Naive thymus-derived CD4-positive, alpha-beta T cell (primary cell): ENCODE results near the gene TSHZ3. TPM values are rescaled to one million over a fixed set of nuclear protein-coding genes. Genes with fewer than 3 reads are reported as not detected.

ENCODE experiments used
- ATAC-seq: fragments of 150-1000 bp; cut with Tn5 transposase; 2 replicates; pipeline ENCODE4 v1.10.0; 2021; ENCODE audit warnings: mild to moderate bottlenecking, moderate library complexity
- CTCF ChIA-PET: fragments of 350-600 bp; sonication (Branson Sonifier 250); formaldehyde crosslinking; loops from one replicate; lab custom pipeline; 2021; ENCODE audit warnings: antibody characterized with exemption; lab: Charles Lee
- POLR2A ChIA-PET: fragments of 350-600 bp; sonication (Branson Sonifier 250); formaldehyde crosslinking; loops from one replicate; lab custom pipeline; 2021; ENCODE audit warnings: antibody characterized with exemption, inconsistent platforms; lab: Charles Lee
- DNase-seq, 9 donors: peaks; one replicate each; pipeline versions ENCODE4 v3.0.0 to v3.0.0-alpha.2; 2020 to 2022; ENCODE audit warnings: mixed read lengths in 1 of 9
- H3K27ac ChIP-seq: one replicate; pipeline ENCODE4 v1.7.0; 2013; ENCODE audit warnings: mild to moderate bottlenecking, low read depth, low read length, moderate library complexity
- H3K27me3 ChIP-seq, 2 donors: one replicate each; pipeline ENCODE4 v1.7.0; 2013; ENCODE audit warnings: low read length in 2 of 2, mild to moderate bottlenecking in 2 of 2, moderate library complexity in 2 of 2; ENCODE audit not compliant: control insufficient read depth in 2 of 2, insufficient read depth in 2 of 2
- H3K36me3 ChIP-seq, 3 experiments: 1 replicate in 2 of 3; 2 replicates in 1 of 3; pipeline ENCODE4 v1.7.0; 2013; ENCODE audit warnings: low read length in 3 of 3, mild to moderate bottlenecking in 3 of 3, moderate library complexity in 1 of 3; ENCODE audit not compliant: insufficient read depth in 3 of 3, control insufficient read depth in 2 of 3
- H3K4me1 ChIP-seq, 2 donors: one replicate each; pipeline ENCODE4 v1.7.0; 2013; ENCODE audit warnings: low read length in 2 of 2, mild to moderate bottlenecking in 2 of 2, moderate library complexity in 1 of 2; ENCODE audit not compliant: control insufficient read depth in 2 of 2, insufficient read depth in 2 of 2
- H3K4me3 ChIP-seq: 2 replicates; pipeline ENCODE4 v1.7.0; 2013; ENCODE audit warnings: mild to moderate bottlenecking, low read length
- H3K9me3 ChIP-seq, 3 experiments: 1 replicate in 2 of 3; 2 replicates in 1 of 3; pipeline ENCODE4 v1.7.0; 2013; ENCODE audit warnings: low read length in 3 of 3; ENCODE audit not compliant: control insufficient read depth in 2 of 3
- H3K27ac Mint-ChIP-seq, 9 donors: one replicate each; pipeline ENCODE4 v1.8.0; 2020 to 2022; ENCODE audit warnings: mixed read lengths in 9 of 9, mild to moderate bottlenecking in 8 of 9, moderate library complexity in 5 of 9, inconsistent platforms in 2 of 9
- H3K27me3 Mint-ChIP-seq, 5 donors: one replicate each; pipeline ENCODE4 v1.8.0; 2021 to 2022; ENCODE audit warnings: mixed read lengths in 5 of 5, mild to moderate bottlenecking in 1 of 5
- H3K36me3 Mint-ChIP-seq, 5 donors: one replicate each; pipeline ENCODE4 v1.8.0; 2020 to 2022; ENCODE audit warnings: mixed read lengths in 5 of 5, mild to moderate bottlenecking in 3 of 5, inconsistent platforms in 1 of 5
- H3K4me1 Mint-ChIP-seq, 7 donors: one replicate each; pipeline ENCODE4 v1.8.0; 2020 to 2022; ENCODE audit warnings: mixed read lengths in 7 of 7, mild to moderate bottlenecking in 3 of 7, inconsistent platforms in 1 of 7
- H3K4me3 Mint-ChIP-seq, 10 donors: one replicate each; pipeline ENCODE4 v1.8.0; 2020 to 2022; ENCODE audit warnings: mild to moderate bottlenecking in 10 of 10, mixed read lengths in 10 of 10, moderate library complexity in 6 of 10, inconsistent platforms in 2 of 10
- H3K9me3 Mint-ChIP-seq, 11 donors: one replicate each; pipeline ENCODE4 v1.8.0; 2020 to 2022; ENCODE audit warnings: mixed read lengths in 11 of 11, mild to moderate bottlenecking in 4 of 11, inconsistent platforms in 1 of 11, moderate library complexity in 1 of 11
- intact Hi-C, 2 donors: fragments of 100-400 bp; cut with micrococcal nuclease; formaldehyde crosslinking; loops; one replicate each; pipeline ENCODE4 v1.15.1; 2023
- polyA plus RNA-seq, 2 donors: library from polyadenylated mRNA; unstranded; fragments of 300-500 nt; fragmentation: Illumina TruSeq; gene quantifications; one replicate each; pipeline ENCODE4 v1.2.3, GENCODE V29; 2021
- total RNA-seq, 6 experiments: library from RNA in 5 of 6; stranded (reverse) in 5 of 6; gene quantifications; 1 replicate in 5 of 6; 2 replicates in 1 of 6; pipeline ENCODE4 v1.2.3 and lab custom pipeline; 2021 to 2026

TSHZ3 gene
- 1 to 10 TPM in 2 of 5 experiments, under 1 TPM in 3; 0.08 to 6.0 (median 0.19) TPM for total RNA-seq
- under 1 TPM in 1 of 2 donors, not detected in 1; 0.21 TPM for polyA plus RNA-seq
- total RNA-seq (lab: John Stamatoyannopoulos, UW) = 0.40 reads per million

DNA sequence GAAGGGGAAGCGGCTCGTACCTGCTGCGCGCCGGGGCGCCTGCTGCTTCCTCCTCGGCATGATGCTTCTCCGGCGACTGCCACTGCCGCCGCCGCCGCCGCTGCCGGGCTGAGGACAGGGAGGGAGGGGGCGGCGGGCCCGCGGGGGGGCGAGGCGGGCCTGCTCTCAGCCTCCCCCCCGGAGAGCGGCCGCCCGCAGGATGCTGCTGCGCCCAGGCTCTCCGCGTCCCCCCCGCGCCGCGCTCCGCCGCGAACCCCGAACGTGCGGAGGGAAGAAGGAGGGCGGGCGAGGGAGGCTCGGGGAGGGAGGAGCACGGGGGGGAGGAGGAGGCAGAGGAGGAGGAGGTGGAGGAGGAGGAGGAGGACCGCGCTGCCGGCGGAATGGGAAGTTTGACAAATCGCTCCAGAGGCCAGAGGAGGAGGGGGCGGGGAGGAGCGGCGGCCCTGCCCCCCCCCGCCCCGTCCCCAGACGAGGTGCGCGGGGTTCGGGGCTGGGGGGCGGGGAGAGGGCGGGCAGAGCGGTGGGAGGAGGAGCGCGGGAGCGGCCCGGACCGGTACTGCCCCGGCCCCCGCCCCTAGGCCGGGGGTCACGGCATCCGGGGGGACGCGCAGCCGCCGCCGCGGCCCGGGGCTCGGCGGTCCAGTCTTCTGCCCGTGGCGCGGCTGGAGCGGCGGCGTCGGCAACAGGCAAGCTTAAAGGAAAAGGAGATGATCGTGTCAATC is at the start of gene TSHZ3:
Gene TSHZ3 (minus strand): TSS at position 277 of the 722 bp plus-strand sequence. CDS start 217 bp downstream, at position 60.
- peak within 1 kb of the TSS; percentile 57 for H3K4me3 ChIP-seq
- POLR2A ChIA-PET = no interaction called here
- peaks cover 51 to 75% (median 61%) of the 10 kb centered on the region in 5 donors for H3K27me3 Mint-ChIP-seq
- intact Hi-C loops = loop anchor here in 1 of 2 donors (1.0 kb wide), 1 partner anchor 9 kb away; no protein-coding TSS in a partner anchor
- peaks cover 19 to 22% of the 10 kb centered on the region in 2 donors for H3K4me1 ChIP-seq
- no peak within 1 kb of the TSS for H3K27ac ChIP-seq
- CTCF ChIA-PET = no interaction called here
- H3K9me3 Mint-ChIP-seq = no peaks in the 10 kb centered on the region
- peaks cover 28 to 40% (median 35%) of the 10 kb centered on the region in 7 donors for H3K4me1 Mint-ChIP-seq
- H3K4me3 Mint-ChIP-seq = peak within 1 kb of the TSS; percentile 71 to 93 (median 84)
- H3K36me3 ChIP-seq = no peaks in the 10 kb centered on the region
- no peaks in the 10 kb centered on the region for H3K9me3 ChIP-seq
- peaks cover 30 to 36% of the 10 kb centered on the region in 2 donors for H3K27me3 ChIP-seq
- ATAC-seq (peak; percentile 66), DNase-seq (peak in 6 of 9 donors; percentile 32 to 66 (median 46))
- H3K27ac Mint-ChIP-seq = peak within 1 kb of the TSS in 1 of 9 donors; percentile 23
- peaks cover 0 to 2% (median 0%) of the 10 kb centered on the region in 5 donors for H3K36me3 Mint-ChIP-seq

GRCh38 chr19:31397308-31397707 is 48.1 kb upstream of the TSHZ3 start:
- Mint-ChIP-seq H3K4me1 (peaks cover 0 to 4% (median 0%) of the 10 kb centered on the region in 7 donors), H3K27ac (no peak overlapping the region), H3K27me3 (peaks cover 0 to 20% (median 9%) of the 10 kb centered on the region in 5 donors), H3K4me3 (no peak overlapping the region), H3K9me3 (peaks cover 0 to 3% (median 0%) of the 10 kb centered on the region in 11 donors), H3K36me3 (no peaks in the 10 kb centered on the region)
- intact Hi-C loops = no loop called here
- ChIA-PET CTCF (no interaction called here), POLR2A (no interaction called here)
- Histone ChIP-seq H3K27me3 (no peaks in the 10 kb centered on the region), H3K36me3 (no peaks in the 10 kb centered on the region), H3K4me3 (no peak overlapping the region), H3K27ac (no peak overlapping the region), H3K9me3 (no peaks in the 10 kb centered on the region), H3K4me1 (no peaks in the 10 kb centered on the region)
- DNase-seq = no peak
- no peak for ATAC-seq

DNA sequence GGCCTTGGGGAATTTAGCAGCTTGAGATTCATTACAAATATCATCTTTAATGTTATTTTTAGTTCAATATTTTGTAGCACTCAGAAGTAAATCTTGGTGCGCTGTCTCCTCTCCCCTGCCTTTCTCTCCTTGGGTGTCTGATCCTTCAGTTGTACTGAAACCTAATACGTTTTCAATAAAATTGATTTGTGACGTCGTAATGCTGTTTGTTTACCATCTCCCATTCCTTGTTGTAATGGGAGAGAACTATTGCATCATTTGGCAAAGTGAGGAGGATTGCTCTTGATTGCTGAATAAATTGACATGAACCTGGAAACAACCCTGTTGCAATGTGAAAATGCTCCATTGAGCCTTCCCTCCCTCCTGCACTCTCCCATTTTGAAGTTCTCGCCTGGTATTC is 43.2 kb upstream of the TSHZ3 start:
- Mint-ChIP-seq H3K4me1 (peaks cover 0 to 2% (median 0%) of the 10 kb centered on the region in 7 donors), H3K9me3 (peaks cover 0 to 2% (median 0%) of the 10 kb centered on the region in 11 donors), H3K4me3 (no peak overlapping the region), H3K36me3 (no peaks in the 10 kb centered on the region), H3K27me3 (peaks cover 0 to 22% (median 15%) of the 10 kb centered on the region in 5 donors), H3K27ac (no peak overlapping the region)
- POLR2A ChIA-PET = no interaction called here
- intact Hi-C loops = no loop called here
- no peak for DNase-seq
- no peak for ATAC-seq
- no peaks in the 10 kb centered on the region for H3K4me1 ChIP-seq
- no peaks in the 10 kb centered on the region for H3K9me3 ChIP-seq
- CTCF ChIA-PET = no interaction called here
- H3K27ac ChIP-seq = no peak overlapping the region
- no peak overlapping the region for H3K4me3 ChIP-seq
- no peaks in the 10 kb centered on the region for H3K27me3 ChIP-seq
- H3K36me3 ChIP-seq = no peaks in the 10 kb centered on the region

- H3K9me3 ChIP-seq = no peaks in the 10 kb centered on the region
- Mint-ChIP-seq H3K4me1 (peaks cover 0 to 2% (median 0%) of the 10 kb centered on the region in 7 donors), H3K9me3 (peaks cover 0 to 2% (median 0%) of the 10 kb centered on the region in 11 donors), H3K27ac (no peak overlapping the region), H3K4me3 (no peak overlapping the region), H3K27me3 (peaks cover 0 to 26% (median 15%) of the 10 kb centered on the region in 5 donors), H3K36me3 (no peaks in the 10 kb centered on the region)
- H3K27me3 ChIP-seq = no peaks in the 10 kb centered on the region
- H3K4me3 ChIP-seq = no peak overlapping the region
- H3K36me3 ChIP-seq = no peaks in the 10 kb centered on the region
- H3K4me1 ChIP-seq = no peaks in the 10 kb centered on the region
- ChIA-PET CTCF (no interaction called here), POLR2A (no interaction called here)
- H3K27ac ChIP-seq = no peak overlapping the region
- intact Hi-C loops = no loop called here
- ATAC-seq (no peak), DNase-seq (no peak)
These were observed 42.3 kb upstream of the TSHZ3 start for GRCh38 chr19:31391518-31391917.

GRCh38 chr19:31390711-31391110 is 41.5 kb upstream of the TSHZ3 start:
- DNase-seq = no peak
- H3K9me3 Mint-ChIP-seq = peaks cover 0 to 2% (median 0%) of the 10 kb centered on the region in 11 donors
- peaks cover 0 to 2% (median 0%) of the 10 kb centered on the region in 7 donors for H3K4me1 Mint-ChIP-seq
- no peaks in the 10 kb centered on the region for H3K27me3 ChIP-seq
- H3K4me1 ChIP-seq = no peaks in the 10 kb centered on the region
- H3K4me3 Mint-ChIP-seq = no peak overlapping the region
- no peak for ATAC-seq
- peaks cover 3 to 26% (median 13%) of the 10 kb centered on the region in 5 donors for H3K27me3 Mint-ChIP-seq
- ChIA-PET POLR2A (no interaction called here), CTCF (no interaction called here)
- no peak overlapping the region for H3K4me3 ChIP-seq
- H3K36me3 Mint-ChIP-seq = no peaks in the 10 kb centered on the region
- intact Hi-C loops = no loop called here
- H3K27ac ChIP-seq = no peak overlapping the region
- H3K36me3 ChIP-seq = no peaks in the 10 kb centered on the region
- no peak overlapping the region for H3K27ac Mint-ChIP-seq
- no peaks in the 10 kb centered on the region for H3K9me3 ChIP-seq

DNA sequence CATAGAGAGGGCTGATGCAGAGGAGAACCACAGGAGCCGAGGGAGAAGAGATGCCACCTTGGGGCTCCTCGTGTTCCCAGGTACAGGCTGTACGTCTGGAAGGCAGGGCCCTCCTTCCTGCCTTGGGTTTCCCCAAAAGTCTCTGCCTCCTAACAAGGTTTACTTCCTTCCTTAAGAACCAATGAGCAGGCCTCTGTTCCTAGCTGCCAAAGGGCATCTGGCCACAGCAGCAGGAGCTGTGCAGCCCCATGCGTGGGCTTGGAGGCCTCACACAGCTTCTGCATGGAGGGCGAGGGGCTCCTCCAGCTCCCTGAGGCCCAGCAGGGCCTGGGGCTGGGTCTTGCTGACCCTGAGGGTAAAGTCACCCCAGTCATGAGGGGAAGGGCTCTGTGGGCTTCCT is 40.6 kb upstream of the TSHZ3 start:
- peaks cover 3 to 26% (median 5%) of the 10 kb centered on the region in 5 donors for H3K27me3 Mint-ChIP-seq
- H3K36me3 Mint-ChIP-seq = no peaks in the 10 kb centered on the region
- H3K27me3 ChIP-seq = no peaks in the 10 kb centered on the region
- no peaks in the 10 kb centered on the region for H3K36me3 ChIP-seq
- intact Hi-C loops = no loop called here
- DNase-seq (no peak), ATAC-seq (no peak)
- H3K4me3 Mint-ChIP-seq = no peak overlapping the region
- H3K27ac Mint-ChIP-seq = no peak overlapping the region
- no peaks in the 10 kb centered on the region for H3K9me3 ChIP-seq
- H3K4me1 Mint-ChIP-seq = peaks cover 0 to 2% (median 0%) of the 10 kb centered on the region in 7 donors
- POLR2A ChIA-PET = no interaction called here
- no peak overlapping the region for H3K4me3 ChIP-seq
- no peak overlapping the region for H3K27ac ChIP-seq
- CTCF ChIA-PET = no interaction called here
- no peaks in the 10 kb centered on the region for H3K4me1 ChIP-seq
- peaks cover 0 to 2% (median 0%) of the 10 kb centered on the region in 11 donors for H3K9me3 Mint-ChIP-seq
